Activated T-helper 2 cell treated with anti-CD3 and anti-CD28 coated beads, Interferon-gamma antibody, Interleukin-2, Interleukin-4, amounts not matched to agents 10 μg/mL and 5 μg/mL and 100 μg/mL, durations not matched to agents 14 hours and 24 hours and 36 hours (primary cell): ENCODE results near the gene P3H3. TPM values are rescaled to one million over a fixed set of nuclear protein-coding genes. Genes with fewer than 3 reads are reported as not detected.
"Not testable (repeated sequence)": the region's sequence is repeated elsewhere in the genome, so short reads cannot be mapped to it uniquely, and the experiment has no call there.

Experiments
- DNase-seq: peaks from one replicate; pipeline ENCODE4 v3.0.0; 2021; ENCODE audit warnings: low spot score
- H3K27ac Mint-ChIP-seq: one replicate; pipeline ENCODE4 v1.8.0; 2021; ENCODE audit warnings: mixed read lengths
- H3K27me3 Mint-ChIP-seq: one replicate; pipeline ENCODE4 v1.8.0; 2021; ENCODE audit warnings: low read depth, mixed read lengths
- H3K36me3 Mint-ChIP-seq: one replicate; pipeline ENCODE4 v1.8.0; 2021; ENCODE audit warnings: low read depth, mixed read lengths
- H3K4me1 Mint-ChIP-seq: one replicate; pipeline ENCODE4 v1.8.0; 2021; ENCODE audit warnings: low read depth, mixed read lengths
- H3K4me3 Mint-ChIP-seq: one replicate; pipeline ENCODE4 v1.8.0; 2021; ENCODE audit warnings: low read depth, mild to moderate bottlenecking, moderate library complexity, mixed read lengths
- H3K9me3 Mint-ChIP-seq: one replicate; pipeline ENCODE4 v1.8.0; 2021; ENCODE audit warnings: mixed read lengths
- intact Hi-C: fragments of 100-400 bp; cut with micrococcal nuclease; formaldehyde crosslinking; loops from one replicate; pipeline ENCODE4 v1.15.1; 2023
- total RNA-seq: library from RNA; stranded (reverse); gene quantifications from 2 replicates; pipeline ENCODE4 v1.2.3, GENCODE V29; 2022

The P3H3 gene
- total RNA-seq, 1 donor from 2014 or later: 5.2 TPM

DNA sequence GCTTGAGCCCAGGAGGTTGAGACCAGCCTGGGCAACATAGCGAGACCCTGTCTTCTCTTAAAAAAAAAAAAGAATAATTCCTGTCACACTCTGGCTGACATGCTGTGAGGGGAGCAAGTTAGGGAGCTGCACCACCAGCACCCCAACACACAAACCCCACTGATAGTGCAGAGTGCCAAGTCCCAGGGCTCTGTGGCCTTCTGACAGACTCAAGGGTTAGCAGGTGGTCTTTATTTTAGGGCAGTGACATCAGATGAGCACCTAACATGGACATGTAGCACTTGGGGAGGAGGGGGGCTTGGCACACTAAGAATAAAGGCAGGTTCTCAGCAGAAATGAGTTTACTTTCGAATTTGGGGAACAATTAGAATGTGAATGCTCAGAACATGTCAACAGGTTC is 30.6 kb downstream of the P3H3 start:
- intact Hi-C loops: no loop called here
- no peak for DNase-seq
- no peak overlapping the region for H3K27ac Mint-ChIP-seq
- no peak overlapping the region for H3K4me3 Mint-ChIP-seq
- no peaks in the 10 kb centered on the region for H3K27me3 Mint-ChIP-seq
- H3K36me3 Mint-ChIP-seq: peaks cover 60% of the 10 kb centered on the region
- no peaks in the 10 kb centered on the region for H3K9me3 Mint-ChIP-seq
- H3K4me1 Mint-ChIP-seq: peaks cover 4% of the 10 kb centered on the region

DNA sequence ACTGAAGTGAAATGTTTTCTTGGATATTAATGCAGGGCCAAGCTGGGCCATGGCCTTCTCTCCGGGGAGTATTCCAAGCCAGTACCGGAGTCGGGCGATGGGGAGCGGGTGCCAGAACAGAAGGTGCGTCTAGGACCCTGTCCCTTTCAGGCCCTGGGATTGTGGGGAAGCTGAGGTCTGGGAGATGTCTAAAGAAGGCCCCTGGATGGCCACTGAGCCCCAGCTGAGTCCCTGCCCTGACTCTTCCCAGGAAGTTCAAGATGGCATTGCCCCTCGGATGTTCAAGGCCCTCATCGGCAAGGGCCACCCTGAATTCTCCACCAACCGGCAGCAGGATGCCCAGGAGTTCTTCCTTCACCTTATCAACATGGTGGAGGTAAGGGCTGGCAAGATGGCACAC is 31.9 kb downstream of the P3H3 start:
- Mint-ChIP-seq H3K4me1 (no peaks in the 10 kb centered on the region), H3K36me3 (peaks cover 69% of the 10 kb centered on the region), H3K27ac (no peak overlapping the region), H3K4me3 (no peak overlapping the region), H3K27me3 (no peaks in the 10 kb centered on the region), H3K9me3 (no peaks in the 10 kb centered on the region)
- no peak for DNase-seq
- intact Hi-C loops: no loop called here

DNA sequence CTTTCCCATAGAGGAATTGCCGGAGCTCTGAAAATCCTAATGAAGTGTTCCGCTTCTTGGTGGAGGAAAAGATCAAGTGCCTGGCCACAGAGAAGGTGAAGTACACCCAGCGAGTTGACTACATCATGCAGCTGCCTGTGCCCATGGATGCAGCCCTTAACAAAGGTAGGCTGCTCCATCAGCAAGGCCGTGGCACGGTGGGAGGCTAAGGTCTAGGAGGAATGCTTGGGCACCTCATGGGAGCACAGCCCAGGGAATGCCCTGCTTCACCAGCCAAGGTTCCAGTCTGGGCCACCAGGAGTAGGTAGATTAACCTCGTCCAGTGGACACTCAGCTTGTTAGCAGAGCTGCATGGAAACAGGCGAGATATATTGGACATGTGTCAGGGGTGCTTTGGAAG is 32.7 kb downstream of the P3H3 start:
- DNase-seq: no peak
- Mint-ChIP-seq H3K4me3 (no peak overlapping the region), H3K27ac (no peak overlapping the region), H3K36me3 (peaks cover 70% of the 10 kb centered on the region), H3K27me3 (no peaks in the 10 kb centered on the region), H3K4me1 (no peaks in the 10 kb centered on the region), H3K9me3 (no peaks in the 10 kb centered on the region)
- intact Hi-C loops: no loop called here

- Mint-ChIP-seq H3K9me3 (no peaks in the 10 kb centered on the region), H3K4me3 (no peak overlapping the region), H3K36me3 (peaks cover 70% of the 10 kb centered on the region), H3K4me1 (peaks cover under 1% of the 10 kb centered on the region), H3K27me3 (no peaks in the 10 kb centered on the region), H3K27ac (no peak overlapping the region)
- intact Hi-C loops: no loop called here
- DNase-seq: no peak
Observed at GRCh38 chr12:6861391-6861790, 33.2 kb downstream of the P3H3 start.

DNA sequence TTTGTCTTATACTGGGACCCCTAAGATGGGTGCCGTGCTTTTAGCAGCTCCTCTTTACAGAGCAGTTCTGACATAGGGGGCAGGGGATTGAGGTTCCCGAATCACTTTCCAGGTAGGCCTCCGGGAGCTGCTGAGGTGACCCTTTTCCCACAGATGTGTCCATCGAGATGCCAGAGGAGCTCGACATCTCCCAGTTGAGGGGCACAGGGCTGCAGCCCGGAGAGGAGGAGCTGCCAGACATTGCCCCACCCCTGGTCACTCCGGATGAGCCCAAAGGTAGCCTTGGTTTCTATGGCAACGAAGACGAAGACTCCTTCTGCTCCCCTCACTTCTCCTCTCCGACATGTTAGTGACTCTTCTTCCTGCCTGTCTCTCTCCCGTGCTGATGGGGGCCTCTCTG is 34.8 kb downstream of the P3H3 start:
- intact Hi-C loops: no loop called here
- Mint-ChIP-seq H3K27ac (no peak overlapping the region), H3K4me3 (no peak overlapping the region), H3K4me1 (peaks cover 6% of the 10 kb centered on the region), H3K9me3 (no peaks in the 10 kb centered on the region), H3K36me3 (peaks cover 66% of the 10 kb centered on the region), H3K27me3 (no peaks in the 10 kb centered on the region)
- DNase-seq: no peak

DNA sequence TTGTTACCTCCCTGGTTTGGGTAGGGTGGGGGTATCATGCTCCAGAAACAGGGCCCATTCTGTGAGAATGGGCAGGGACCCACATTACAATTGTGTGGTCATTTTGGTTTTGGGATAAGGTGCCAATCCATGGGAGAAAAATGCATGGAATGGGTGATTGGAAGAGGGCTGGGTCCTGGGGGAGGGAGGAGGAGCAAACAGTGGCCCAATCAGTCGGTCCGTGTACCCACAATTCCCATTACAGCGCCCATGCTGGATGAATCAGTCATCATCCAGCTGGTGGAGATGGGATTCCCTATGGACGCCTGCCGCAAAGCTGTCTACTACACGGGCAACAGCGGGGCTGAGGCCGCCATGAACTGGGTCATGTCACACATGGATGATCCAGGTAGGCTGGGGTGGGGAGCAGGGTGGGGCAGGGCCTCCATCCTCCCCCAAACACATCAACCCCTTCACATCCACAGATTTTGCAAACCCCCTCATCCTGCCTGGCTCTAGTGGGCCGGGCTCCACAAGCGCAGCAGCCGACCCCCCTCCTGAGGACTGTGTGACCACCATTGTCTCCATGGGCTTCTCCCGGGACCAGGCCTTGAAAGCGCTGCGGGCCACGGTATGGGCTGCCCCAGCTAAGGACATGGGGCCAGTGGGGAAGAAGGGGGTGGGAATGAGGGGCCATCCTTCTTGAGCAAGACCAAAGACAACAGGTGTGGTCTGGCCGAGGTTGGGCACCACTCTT is 35.5 kb downstream of the P3H3 start:
- no peak overlapping the region for H3K4me3 Mint-ChIP-seq
- H3K9me3 Mint-ChIP-seq: no peaks in the 10 kb centered on the region
- H3K27me3 Mint-ChIP-seq: no peaks in the 10 kb centered on the region
- no peak for DNase-seq
- peaks cover 10% of the 10 kb centered on the region for H3K4me1 Mint-ChIP-seq
- H3K36me3 Mint-ChIP-seq: peaks cover 69% of the 10 kb centered on the region
- no peak overlapping the region for H3K27ac Mint-ChIP-seq
- intact Hi-C loops: no loop called here

- DNase-seq, H3K9me3 Mint-ChIP-seq, intact Hi-C loops, H3K27me3 Mint-ChIP-seq, H3K27ac Mint-ChIP-seq, H3K4me3 Mint-ChIP-seq: not testable (repeated sequence)
- Mint-ChIP-seq H3K36me3 (peaks cover 80% of the 10 kb centered on the region), H3K4me1 (peaks cover 26% of the 10 kb centered on the region)
Observed at GRCh38 chr12:6865307-6865706, 37.1 kb downstream of the P3H3 start.

GRCh38 chr12:6866163-6866919 is 38.1 kb downstream of the P3H3 start:
- Mint-ChIP-seq H3K4me3 (peak overlapping the region; percentile 95), H3K27me3 (no peaks in the 10 kb centered on the region), H3K4me1 (peaks cover 36% of the 10 kb centered on the region), H3K27ac (no peak overlapping the region), H3K36me3 (peaks cover 80% of the 10 kb centered on the region), H3K9me3 (no peaks in the 10 kb centered on the region)
- intact Hi-C loops: no loop called here
- no peak for DNase-seq

GRCh38 chr12:6866920-6867412 is 38.8 kb downstream of the P3H3 start:
- Mint-ChIP-seq H3K27me3 (no peaks in the 10 kb centered on the region), H3K9me3 (no peaks in the 10 kb centered on the region), H3K4me1 (peaks cover 41% of the 10 kb centered on the region), H3K27ac (peak overlapping the region; percentile 97), H3K36me3 (peaks cover 81% of the 10 kb centered on the region), H3K4me3 (peak overlapping the region; percentile 95)
- no peak for DNase-seq
- intact Hi-C loops: loop anchor here (1.0 kb wide), 1 partner anchor 15 kb away; the partner anchor contains the start of gene USP5

DNA sequence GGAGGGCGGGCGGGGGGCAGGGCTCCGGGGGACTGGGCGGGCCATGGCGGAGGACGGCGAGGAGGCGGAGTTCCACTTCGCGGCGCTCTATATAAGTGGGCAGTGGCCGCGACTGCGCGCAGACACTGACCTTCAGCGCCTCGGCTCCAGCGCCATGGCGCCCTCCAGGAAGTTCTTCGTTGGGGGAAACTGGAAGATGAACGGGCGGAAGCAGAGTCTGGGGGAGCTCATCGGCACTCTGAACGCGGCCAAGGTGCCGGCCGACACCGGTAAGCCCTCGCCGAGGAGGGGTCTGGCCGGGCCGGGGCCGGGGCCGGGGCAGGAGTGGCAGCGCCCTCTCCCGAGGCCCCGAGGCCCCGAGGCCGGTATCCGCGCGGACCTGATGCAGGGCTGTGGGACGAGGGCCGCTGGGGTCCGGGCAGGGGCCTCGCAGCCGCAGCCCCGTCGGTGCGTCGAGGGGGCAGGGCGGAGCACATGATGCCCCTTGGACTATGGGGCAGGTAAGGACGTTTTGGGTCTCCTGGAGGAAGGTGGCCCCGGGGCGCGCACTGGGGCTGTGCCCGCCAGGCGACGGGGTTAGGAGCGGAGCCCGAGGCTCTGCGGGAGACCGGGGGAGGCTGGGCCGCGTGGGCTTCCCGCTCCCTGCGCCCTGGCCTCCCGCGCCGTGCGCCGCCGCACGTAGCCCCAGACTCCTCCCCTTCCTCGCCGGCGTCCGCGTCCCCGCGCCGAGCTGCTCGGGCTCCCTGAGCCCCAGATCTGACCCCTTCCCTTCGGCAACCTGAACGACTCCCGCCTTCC is 39.4 kb downstream of the P3H3 start, which contains the start of gene TPI1:
Gene TPI1 (plus strand): TSS at position 119 of the 798 bp plus-strand sequence. CDS start 36 bp downstream, at position 155.
- H3K4me3 Mint-ChIP-seq: peak within 1 kb of the TSS; percentile 95
- no peaks in the 10 kb centered on the region for H3K9me3 Mint-ChIP-seq
- peaks cover 81% of the 10 kb centered on the region for H3K36me3 Mint-ChIP-seq
- no peaks in the 10 kb centered on the region for H3K27me3 Mint-ChIP-seq
- H3K4me1 Mint-ChIP-seq: peaks cover 46% of the 10 kb centered on the region
- peak within 1 kb of the TSS; percentile 97 for H3K27ac Mint-ChIP-seq
- intact Hi-C loops: loop anchor here (1.0 kb wide), 1 partner anchor 15 kb away; the partner anchor contains the start of gene USP5
- DNase-seq: peak; percentile 76

DNA sequence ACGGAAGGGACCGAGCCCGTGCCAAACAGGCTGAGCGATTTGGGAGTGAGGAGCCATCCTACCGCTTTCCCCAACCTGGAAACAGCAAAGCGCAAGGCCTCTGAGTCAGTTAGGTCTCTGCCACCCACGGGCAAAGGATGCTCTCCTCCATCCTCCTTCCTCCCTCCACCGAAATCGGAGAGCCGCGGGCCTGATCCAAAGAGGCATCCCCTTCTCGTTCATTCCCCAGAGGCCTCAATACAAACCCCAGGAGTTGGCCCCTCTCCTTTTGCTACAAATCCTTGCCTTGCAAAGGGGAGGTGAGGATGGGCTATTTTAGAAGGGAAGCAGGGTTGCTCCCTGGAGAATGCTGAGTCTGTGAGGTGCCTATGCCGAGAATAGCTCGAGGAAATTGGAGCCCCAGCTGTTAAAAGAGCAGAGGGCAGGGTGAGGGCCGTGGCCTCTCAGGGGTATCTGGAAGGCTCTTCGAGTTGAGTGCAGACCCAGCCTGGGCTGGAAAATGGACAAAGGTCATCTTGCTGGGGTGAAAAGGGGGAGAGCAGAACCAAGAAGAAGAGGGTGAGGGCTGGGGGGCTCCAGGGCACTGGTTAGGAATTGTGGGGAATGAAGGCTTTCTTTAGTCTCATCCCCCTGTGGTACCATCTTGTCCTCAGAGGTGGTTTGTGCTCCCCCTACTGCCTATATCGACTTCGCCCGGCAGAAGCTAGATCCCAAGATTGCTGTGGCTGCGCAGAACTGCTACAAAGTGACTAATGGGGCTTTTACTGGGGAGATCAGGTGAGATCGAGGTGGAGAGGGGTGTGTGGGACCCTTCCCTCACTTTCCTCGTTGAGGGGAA is 40.2 kb downstream of the P3H3 start:
- peaks cover 47% of the 10 kb centered on the region for H3K4me1 Mint-ChIP-seq
- peak overlapping the region; percentile 84 for H3K27ac Mint-ChIP-seq
- intact Hi-C loops: no loop called here
- no peak for DNase-seq
- H3K27me3 Mint-ChIP-seq: no peaks in the 10 kb centered on the region
- peaks cover 81% of the 10 kb centered on the region for H3K36me3 Mint-ChIP-seq
- H3K9me3 Mint-ChIP-seq: no peaks in the 10 kb centered on the region
- H3K4me3 Mint-ChIP-seq: peak overlapping the region; percentile 92
